NCI-H146 treated with DMSO at 0.1 percent for 48 hours (cell line): ENCODE results near the gene LMCD1.
A peak's percentile ranks its signal among the peaks of the same experiment; 100 is the strongest.

Experiments
- DNase-seq: peaks from one replicate; lab custom pipeline; 2025; ENCODE audit not compliant: unreplicated experiment; lab: John Stamatoyannopoulos, UW

The LMCD1 gene, protein sequence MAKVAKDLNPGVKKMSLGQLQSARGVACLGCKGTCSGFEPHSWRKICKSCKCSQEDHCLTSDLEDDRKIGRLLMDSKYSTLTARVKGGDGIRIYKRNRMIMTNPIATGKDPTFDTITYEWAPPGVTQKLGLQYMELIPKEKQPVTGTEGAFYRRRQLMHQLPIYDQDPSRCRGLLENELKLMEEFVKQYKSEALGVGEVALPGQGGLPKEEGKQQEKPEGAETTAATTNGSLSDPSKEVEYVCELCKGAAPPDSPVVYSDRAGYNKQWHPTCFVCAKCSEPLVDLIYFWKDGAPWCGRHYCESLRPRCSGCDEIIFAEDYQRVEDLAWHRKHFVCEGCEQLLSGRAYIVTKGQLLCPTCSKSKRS

GRCh38 chr3:8501371-8502131 is at the start of gene LMCD1:
LMCD1 (plus strand) TSS chr3:8501823; CDS start chr3:8501939, 116 bp downstream.
- peak; percentile 75 for DNase-seq

DNA sequence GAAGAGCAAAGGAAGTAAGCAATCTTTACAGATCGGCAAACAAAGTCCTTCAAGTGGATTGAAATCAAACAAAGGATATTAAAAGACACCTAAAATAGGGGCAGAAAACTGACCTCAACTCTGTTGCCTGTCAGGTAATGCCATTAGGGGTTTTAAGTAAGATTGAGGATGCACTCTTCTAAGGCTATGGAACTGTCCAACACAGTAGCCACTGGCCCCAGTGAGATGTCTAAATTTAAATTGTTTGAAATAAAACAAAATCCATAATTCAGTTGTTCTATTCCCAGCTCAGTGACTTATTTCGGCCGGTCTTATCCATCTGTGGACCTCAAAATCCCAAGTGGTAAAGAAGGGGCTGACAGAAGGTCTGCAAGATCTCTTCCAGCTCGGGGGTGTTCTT is 49.5 kb upstream of the LMCD1 start:
- no peak for DNase-seq

DNA sequence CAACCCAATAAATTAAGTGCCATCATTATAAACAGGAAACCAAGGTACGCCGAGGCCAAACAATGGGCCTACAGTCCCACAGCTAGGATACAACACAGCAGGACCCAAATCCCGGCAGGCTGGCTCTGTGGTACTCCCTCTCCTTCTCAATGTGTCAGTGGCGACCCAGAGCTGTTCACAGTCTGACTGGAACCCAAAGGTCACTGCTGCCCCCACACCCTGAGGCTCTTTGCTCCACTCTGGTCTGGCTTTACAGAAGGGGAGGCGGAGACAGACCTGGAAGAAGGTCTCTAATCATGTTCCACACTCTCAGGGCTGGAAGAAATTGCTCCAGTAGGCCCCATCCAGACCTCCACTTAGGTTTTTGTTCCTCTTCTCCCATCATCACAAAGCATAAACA is 48.5 kb upstream of the LMCD1 start:
- DNase-seq, result no peak

DNA sequence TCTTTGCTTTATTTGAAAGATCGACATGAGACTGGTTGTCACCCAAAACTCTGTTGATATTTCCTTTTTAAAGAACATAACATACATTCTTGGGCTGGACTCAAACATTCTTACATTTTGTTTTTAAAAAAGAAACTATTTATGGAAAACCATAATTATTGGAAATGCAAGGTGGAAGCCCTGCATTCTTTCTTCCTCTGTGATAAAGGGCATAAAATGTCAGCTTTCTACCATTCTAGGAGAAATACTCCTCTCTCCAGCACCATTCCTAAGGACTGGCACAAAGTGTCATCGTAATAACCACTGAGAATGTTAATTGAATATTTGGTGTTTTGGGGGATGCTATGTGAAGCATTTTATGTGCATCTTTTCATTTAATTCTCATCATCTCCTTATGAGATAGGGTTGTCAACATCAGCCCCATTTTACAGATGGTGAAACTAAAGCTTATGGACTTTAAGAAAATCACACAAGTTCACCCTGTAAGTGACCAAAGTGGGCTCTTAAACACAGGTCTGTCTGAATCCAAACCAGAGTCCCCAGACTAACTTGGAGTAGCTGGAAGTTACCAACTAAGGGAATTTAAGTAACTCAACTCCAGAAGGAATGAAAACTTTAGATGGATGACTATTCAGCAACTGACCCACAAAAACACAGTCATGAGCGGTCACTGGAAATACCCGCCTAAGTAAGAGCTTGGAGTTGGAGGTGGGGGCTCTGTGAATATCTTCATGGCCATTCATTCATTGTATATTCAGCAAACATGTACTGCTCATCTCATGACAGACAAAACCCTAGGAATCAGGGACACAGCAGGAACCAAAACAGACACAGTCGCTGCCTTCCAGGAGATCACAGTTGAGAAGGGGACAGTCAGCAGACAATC is 45.9 kb upstream of the LMCD1 start:
- no peak for DNase-seq

DNA sequence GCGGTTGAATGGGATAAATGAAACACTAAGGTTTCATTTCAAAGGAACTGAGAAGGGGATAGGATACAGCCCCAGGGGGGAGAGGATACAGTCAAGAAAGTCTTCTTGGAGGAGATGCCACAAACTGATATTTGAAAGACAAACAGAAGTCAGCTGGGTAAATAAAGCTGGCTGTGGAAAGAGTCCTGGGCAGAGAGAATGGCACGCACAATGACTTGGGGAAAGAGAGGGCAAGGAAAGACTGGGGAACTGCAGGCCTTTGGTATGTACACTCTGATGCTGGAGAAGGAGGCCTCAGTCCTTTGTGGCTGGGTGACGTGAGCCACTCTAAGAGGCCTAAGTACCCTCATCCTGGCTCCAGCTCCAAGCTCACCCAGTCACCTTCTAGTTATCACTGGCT is 45.2 kb upstream of the LMCD1 start:
- no peak for DNase-seq

DNA sequence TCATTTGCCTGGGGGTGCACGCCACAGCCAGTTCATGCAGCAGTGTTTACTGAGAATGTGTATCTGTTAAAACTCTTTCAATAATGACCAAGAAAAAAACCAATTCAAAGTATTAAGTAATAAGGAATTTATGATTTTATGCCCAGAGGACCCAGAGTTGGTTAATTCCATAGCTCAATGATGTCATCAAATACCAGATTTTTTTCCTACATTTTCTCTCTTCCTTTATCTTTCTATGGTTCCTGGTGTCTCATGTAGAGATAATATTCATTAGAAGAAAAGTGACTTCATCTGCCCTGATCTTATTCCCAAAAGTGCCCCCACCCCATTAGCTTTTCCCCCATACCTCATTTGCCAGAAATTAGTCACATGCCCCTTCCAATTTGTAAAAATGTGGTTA is 44.6 kb upstream of the LMCD1 start:
- no peak for DNase-seq

DNA sequence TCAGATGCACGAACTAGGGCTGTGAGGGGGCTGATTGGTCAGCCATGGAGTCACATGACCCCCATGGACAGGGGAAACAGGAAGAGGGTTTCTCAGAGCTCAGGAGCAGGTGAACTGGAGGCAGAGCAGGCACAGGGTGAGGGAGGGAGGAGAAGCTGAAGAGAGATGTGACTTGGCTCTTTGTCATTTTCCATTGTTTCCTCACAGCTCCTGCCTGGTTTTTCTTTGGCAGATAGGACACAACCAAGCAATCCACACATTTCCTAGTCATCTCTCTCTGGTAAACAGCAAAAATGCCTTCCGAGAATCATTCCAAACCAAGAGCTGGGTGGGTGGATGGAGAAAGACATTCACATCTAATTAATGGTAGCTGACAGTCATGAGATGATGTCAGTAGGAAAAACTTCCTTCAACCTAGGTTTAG is 43.4 kb upstream of the LMCD1 start:
- no peak for DNase-seq

DNA sequence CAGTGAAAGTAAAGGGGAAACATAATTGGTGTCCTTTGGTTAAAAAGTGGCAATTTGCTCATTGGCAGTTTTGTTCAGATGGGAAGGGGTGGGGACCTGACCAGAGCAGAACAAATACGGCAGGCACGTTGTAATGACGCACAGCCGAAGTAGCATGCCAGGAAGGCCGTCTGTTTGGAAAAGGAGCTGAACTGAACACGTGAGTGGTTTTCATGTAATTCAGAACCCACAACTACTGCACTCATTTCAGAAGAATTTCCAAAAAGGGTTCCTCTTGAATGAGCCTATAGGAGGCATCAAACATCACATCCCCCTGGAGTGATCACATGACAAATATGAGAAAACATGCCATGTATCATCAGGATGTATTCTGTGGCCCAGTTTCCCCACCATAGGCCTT is 42.9 kb upstream of the LMCD1 start:
- DNase-seq, result no peak

DNA sequence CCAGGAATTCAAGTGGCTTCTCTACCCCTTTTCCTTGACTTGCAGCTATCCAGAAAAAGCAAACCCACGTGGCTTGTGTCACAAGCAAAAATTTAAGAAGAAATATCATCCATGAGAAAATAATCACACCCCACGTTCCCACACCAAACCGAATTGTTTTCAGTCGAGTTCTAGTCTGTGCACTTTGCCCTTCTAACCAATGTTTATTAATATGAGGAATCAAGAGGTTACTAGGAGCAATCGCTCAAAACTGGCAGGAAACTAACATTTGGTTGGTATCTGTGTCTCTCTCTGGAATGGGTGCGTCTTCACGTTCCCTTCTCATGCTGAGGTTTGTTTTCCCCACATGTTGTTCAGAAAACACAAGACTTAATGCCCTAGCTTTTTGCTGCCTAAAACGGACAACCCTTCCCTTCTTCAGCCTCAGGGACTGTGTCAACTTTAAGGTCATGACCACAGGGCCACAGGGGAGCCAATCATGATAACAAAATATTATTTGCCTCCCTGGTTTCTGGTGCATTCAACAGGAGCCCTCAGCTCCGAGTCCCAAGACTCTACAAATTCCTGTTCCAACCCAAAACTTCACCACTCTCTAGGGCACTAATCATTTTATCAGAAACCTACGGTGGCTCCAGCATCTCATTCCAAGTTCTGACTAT is 41.4 kb upstream of the LMCD1 start:
- DNase-seq, result no peak

GRCh38 chr3:8460815-8461456 is 40.7 kb upstream of the LMCD1 start:
- DNase-seq, result no peak

DNA sequence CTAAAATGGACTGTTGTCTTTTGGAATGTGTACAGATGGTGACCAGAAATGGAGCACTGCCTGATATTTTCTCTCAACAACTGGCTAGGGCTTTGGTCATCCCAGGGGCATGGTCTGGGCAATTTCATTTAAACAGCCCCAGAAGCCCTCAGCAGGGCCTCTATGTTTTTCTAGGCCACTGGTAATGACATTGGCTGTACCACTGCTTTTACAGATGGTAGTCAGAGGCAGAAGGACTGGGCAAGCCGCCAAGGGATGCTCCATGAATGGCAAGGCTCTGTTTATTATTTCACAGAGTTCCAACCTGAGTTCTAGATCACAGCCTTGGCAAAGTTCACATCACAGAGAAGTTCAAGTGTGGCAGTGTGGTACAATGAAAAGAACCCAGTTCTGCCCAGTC is 37.0 kb upstream of the LMCD1 start:
- no peak for DNase-seq

DNA sequence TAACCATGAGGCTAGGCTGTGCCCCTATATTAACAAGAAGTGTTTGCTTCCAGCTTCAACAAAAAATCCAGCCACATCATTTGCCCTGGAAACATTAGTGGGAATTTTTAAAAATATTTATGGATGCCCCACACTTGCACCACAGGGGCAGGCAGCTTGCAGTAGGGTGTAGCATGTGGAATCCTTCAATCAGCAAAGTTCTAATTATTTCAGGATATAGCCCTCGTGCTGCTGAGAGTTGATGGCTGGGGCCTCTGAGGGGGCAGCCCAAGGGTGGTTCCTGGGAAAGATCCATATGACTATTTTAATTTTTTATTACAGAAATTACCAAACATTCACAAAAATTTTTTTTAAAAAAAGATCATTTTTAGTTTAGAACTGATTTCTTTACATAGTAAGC is 35.1 kb upstream of the LMCD1 start:
- no peak for DNase-seq

DNA sequence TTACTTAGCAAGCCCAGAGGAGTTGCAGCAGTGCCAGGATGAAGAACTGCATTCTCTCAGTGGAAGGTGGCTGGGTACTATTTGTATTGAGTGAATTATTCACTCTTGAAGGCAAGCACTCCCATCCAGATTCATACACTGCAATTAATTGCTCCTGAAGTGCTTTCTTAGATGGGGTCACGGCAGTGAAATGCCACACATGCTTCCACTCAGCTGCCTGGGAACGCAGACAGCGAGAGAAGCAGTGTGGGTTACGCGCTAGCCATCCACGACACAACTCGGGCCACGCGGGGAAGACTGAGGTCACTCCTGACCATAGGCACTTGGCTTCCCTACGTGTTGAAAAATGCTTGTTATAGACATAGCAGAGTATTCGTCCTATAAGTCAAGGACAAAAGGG is 30.8 kb upstream of the LMCD1 start:
- no peak for DNase-seq

GRCh38 chr3:8472549-8472948 is 29.1 kb upstream of the LMCD1 start:
- DNase-seq, result no peak

DNA sequence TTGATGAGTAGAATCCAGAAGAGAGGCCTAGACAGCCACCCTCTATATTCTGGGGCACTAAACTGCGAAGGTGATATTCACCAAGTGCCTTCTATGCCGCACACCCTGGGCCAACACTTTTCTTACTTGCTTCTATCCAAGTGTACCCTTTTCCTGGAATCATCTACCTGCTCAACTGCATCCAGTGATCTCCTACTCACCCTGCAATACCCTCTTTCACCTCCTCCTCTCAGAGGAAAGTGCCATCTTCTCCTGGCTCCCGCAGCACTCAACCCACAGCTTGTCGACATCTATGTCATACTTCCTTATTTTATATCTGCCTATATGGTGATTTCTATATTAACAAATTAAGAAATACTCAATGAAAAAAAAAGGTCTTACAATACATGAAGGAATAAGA is 28.6 kb upstream of the LMCD1 start:
- no peak for DNase-seq

GRCh38 chr3:8473990-8474389 is 27.6 kb upstream of the LMCD1 start:
- no peak for DNase-seq

DNA sequence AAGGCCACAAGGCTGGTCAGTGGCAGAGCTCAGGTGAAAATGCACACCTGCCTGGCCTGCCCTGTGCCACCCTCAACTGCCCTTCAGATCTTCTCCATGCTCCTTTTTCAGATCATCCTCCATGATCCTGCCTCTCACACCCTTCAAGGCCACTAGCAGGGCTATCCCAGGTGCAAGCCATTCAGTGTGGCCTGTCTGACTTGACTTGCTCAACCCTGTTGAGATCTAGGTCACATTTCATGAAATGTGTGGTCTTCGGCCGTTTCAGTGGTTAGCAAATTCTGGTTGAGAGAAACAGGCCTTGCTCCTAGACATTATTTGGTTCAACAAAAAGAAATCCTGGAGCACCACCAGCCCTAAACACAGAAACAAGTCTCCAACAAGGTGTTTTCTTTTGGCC is 26.6 kb upstream of the LMCD1 start:
- DNase-seq, result no peak

DNA sequence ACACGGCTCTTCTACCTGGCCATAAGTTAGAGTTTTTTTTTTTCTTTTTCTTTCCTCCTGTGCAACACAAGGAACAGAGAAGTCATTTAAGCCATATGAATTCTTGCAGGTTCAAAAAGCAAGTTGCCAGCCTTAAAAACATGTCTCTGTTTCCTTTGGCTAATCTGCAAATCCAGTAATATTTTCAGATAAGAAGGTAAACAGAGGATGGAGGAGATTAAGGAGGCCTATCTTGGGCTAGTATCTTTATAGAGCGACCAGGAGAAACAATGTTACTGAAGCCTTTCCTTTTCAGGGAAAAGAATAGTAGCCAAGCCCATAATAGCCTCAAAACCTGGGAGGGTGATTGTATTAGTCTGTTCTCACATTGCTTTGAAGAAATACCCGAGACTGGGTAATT is 20.9 kb upstream of the LMCD1 start:
- DNase-seq, result no peak

- DNase-seq, result no peak
Observed at GRCh38 chr3:8481380-8481779, 20.2 kb upstream of the LMCD1 start.

- DNase-seq, result no peak
Observed at GRCh38 chr3:8482263-8482662, 19.4 kb upstream of the LMCD1 start.
